Progenitor cell of endocrine pancreas (in vitro differentiated cells): Measurements from ENCODE around the gene MS4A18. TPM values are rescaled to one million over a fixed set of nuclear protein-coding genes. Genes with fewer than 3 reads are reported as not detected.

Source experiments
- DNase-seq: peaks from one replicate; pipeline ENCODE4 v3.0.0; 2021; ENCODE audit warnings: low spot score; ENCODE audit not compliant: unreplicated experiment
- H3K27ac Mint-ChIP-seq: 2 replicates; pipeline ENCODE4 v1.8.0; 2021; ENCODE audit warnings: mild to moderate bottlenecking, moderate library complexity, mixed read lengths
- H3K27me3 Mint-ChIP-seq: 2 replicates; pipeline ENCODE4 v1.8.0; 2021; ENCODE audit warnings: mixed read lengths
- H3K36me3 Mint-ChIP-seq: 2 replicates; pipeline ENCODE4 v1.8.0; 2022; ENCODE audit warnings: mixed read lengths; ENCODE audit not compliant: insufficient read depth
- H3K4me1 Mint-ChIP-seq: 2 replicates; pipeline ENCODE4 v1.8.0; 2021; ENCODE audit warnings: low read depth, mixed read lengths
- H3K4me3 Mint-ChIP-seq: 2 replicates; pipeline ENCODE4 v1.8.0; 2021; ENCODE audit warnings: low read depth, mild to moderate bottlenecking, moderate library complexity, mixed read lengths
- H3K9me3 Mint-ChIP-seq: 2 replicates; pipeline ENCODE4 v1.8.0; 2021; ENCODE audit warnings: low read depth, mixed read lengths
- total RNA-seq: library from RNA; stranded (reverse); gene quantifications from 2 replicates; pipeline ENCODE4 v1.2.1, GENCODE V29; 2021
- TF ChIP-seq, protein P1 (sequence below): fragments of 200-600 bp; sonication (generic); IDR thresholded peaks from one replicate; pipeline ENCODE4 v1.5.0; 2021; ENCODE audit warnings: antibody characterized with exemption, mild to moderate bottlenecking; ENCODE audit not compliant: unreplicated experiment

Gene MS4A18
- total RNA-seq, 1 donor from 2014 or later, result not detected

DNA sequence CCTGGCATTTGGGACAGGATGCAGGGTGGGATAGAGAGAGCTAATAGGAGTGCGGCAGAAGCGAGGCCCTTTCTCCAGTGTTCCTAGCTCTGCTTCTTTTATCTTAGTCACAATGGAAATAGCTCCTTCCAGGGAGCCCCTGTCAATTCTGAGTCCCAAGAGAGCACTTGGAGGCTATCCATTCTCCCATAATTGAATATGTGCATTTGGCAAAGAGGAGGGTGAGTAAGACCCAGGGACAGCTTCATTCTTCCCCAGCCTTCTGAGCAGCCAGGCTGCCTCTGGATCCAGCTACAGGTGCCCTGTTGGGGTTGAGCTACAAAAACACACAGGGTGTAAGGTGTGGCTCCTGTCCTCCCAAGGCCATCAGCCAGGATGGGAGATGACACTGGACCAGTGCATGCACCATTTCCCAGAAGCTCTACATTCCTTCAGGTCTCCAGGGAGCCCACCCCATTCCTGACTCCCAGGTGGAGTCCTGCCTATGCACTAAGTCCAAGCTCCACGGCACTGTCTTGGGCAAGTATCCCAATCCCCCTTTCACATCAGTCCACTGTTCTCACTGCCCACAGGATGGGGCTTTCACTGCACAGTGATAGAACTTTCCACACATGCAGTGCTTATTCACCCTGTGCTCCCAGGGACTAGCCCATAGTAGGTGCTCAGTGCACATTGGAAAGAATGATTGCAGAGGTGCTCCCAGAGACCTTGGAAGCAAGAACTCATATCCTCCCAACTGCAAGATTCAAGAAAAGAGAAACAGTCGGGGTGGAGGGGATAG is 66.8 kb downstream of the MS4A18 start:
- Mint-ChIP-seq H3K27ac (no peak overlapping the region), H3K4me3 (no peak overlapping the region), H3K9me3 (peaks cover 7% of the 10 kb centered on the region), H3K4me1 (no peaks in the 10 kb centered on the region), H3K36me3 (no peaks in the 10 kb centered on the region), H3K27me3 (peaks cover 22% of the 10 kb centered on the region)
- DNase-seq, result no peak
- TF ChIP-seq, protein P1, sequence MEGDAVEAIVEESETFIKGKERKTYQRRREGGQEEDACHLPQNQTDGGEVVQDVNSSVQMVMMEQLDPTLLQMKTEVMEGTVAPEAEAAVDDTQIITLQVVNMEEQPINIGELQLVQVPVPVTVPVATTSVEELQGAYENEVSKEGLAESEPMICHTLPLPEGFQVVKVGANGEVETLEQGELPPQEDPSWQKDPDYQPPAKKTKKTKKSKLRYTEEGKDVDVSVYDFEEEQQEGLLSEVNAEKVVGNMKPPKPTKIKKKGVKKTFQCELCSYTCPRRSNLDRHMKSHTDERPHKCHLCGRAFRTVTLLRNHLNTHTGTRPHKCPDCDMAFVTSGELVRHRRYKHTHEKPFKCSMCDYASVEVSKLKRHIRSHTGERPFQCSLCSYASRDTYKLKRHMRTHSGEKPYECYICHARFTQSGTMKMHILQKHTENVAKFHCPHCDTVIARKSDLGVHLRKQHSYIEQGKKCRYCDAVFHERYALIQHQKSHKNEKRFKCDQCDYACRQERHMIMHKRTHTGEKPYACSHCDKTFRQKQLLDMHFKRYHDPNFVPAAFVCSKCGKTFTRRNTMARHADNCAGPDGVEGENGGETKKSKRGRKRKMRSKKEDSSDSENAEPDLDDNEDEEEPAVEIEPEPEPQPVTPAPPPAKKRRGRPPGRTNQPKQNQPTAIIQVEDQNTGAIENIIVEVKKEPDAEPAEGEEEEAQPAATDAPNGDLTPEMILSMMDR, result no peak

DNA sequence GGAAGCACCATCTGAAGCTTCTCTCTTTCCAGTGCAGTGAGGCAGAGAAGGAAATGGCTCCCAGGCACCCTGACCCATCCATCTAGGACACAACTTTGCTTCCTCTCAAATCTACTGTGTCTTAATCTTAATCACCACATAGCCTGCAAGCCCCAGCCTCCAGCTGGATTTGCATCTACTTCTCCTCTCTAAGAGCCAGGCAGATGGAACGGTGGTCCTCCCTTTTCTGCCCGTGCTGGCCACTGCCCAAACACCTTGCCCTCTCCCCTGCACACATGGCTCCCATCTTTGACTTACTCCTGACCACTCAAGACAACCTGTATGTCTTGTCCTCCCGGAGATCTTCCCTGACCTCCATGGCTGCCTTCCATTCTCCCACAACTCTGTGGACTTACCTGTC is 68.0 kb downstream of the MS4A18 start:
- peaks cover 23% of the 10 kb centered on the region for H3K27me3 Mint-ChIP-seq
- H3K9me3 Mint-ChIP-seq, result peaks cover 7% of the 10 kb centered on the region
- H3K36me3 Mint-ChIP-seq, result no peaks in the 10 kb centered on the region
- no peak overlapping the region for H3K4me3 Mint-ChIP-seq
- DNase-seq, result no peak
- TF ChIP-seq, protein P1, result no peak
- H3K4me1 Mint-ChIP-seq, result no peaks in the 10 kb centered on the region
- H3K27ac Mint-ChIP-seq, result no peak overlapping the region

Other genes with a start within 250 kb of the MS4A18 start
- not detected in 2 replicates for gene MS4A12, start 231.9 kb upstream of the MS4A18 start, total RNA-seq
- gene MS4A13, start 209.3 kb upstream of the MS4A18 start, total RNA-seq, result not detected in 2 replicates
- 5.1 and 6.0 TPM in 2 replicates for gene MS4A8, start 25.1 kb upstream of the MS4A18 start, total RNA-seq
- not detected in 2 replicates for gene MS4A15, start 32.1 kb downstream of the MS4A18 start, total RNA-seq
- gene MS4A10, start 60.6 kb downstream of the MS4A18 start, total RNA-seq, result not detected in 2 replicates
- gene CCDC86, start 117.4 kb downstream of the MS4A18 start, total RNA-seq, result 22.7 and 22.8 TPM in 2 replicates
- gene PTGDR2, start 131.2 kb downstream of the MS4A18 start, total RNA-seq, result 2.0 and 2.2 TPM in 2 replicates
- not detected in 2 replicates for gene ZP1, start 142.8 kb downstream of the MS4A18 start, total RNA-seq
- gene PRPF19, start 181.9 kb downstream of the MS4A18 start, total RNA-seq, result 102 and 111 TPM in 2 replicates
- 45.7 and 48.7 TPM in 2 replicates for gene TMEM109, start 189.4 kb downstream of the MS4A18 start, total RNA-seq
- gene TMEM132A, start 199.7 kb downstream of the MS4A18 start, total RNA-seq, result 261 and 292 TPM in 2 replicates
- gene SLC15A3, start 227.5 kb downstream of the MS4A18 start, total RNA-seq, result 4.8 and 6.2 TPM in 2 replicates
- gene CD6, start 247.0 kb downstream of the MS4A18 start, total RNA-seq, result 0.55 and 0.62 TPM in 2 replicates